GM23338 (cell line): Measurements from ENCODE around the gene VPS8. TPM values are rescaled to one million over a fixed set of nuclear protein-coding genes. Genes with fewer than 3 reads are reported as not detected.

ENCODE experiments used
- ATAC-seq: fragments of 200-7000 bp; cut with Tn5 transposase; 3 replicates; pipeline ENCODE4 v1.9.1; 2020
- DNase-seq: peaks from one replicate; pipeline ENCODE4 v3.0.0-alpha.2; 2015; ENCODE audit warnings: low spot score
- H2AFZ ChIP-seq: fragments of 200-600 bp; sonication (generic); 2 replicates; pipeline ENCODE4 v1.8.0; 2016; ENCODE audit warnings: antibody characterized with exemption, mild to moderate bottlenecking, moderate library complexity
- H3F3A ChIP-seq: fragments of 200-600 bp; sonication (generic); replicated peaks from 2 replicates; pipeline ENCODE4 v1.8.0; 2017; ENCODE audit warnings: antibody characterized with exemption, mixed run types, low read depth
- H3K27ac ChIP-seq: fragments of 200-600 bp; sonication (generic); 2 replicates; pipeline ENCODE4 v1.6.1; 2016; ENCODE audit warnings: low read depth
- H3K27me3 ChIP-seq: fragments of 200-600 bp; sonication (generic); 2 replicates; pipeline ENCODE4 v1.8.0; 2016; ENCODE audit warnings: mild to moderate bottlenecking, mixed run types, moderate library complexity; ENCODE audit not compliant: insufficient read depth
- H3K36me3 ChIP-seq: fragments of 200-600 bp; sonication (generic); 2 replicates; pipeline ENCODE4 v1.8.0; 2016; ENCODE audit warnings: mild to moderate bottlenecking; ENCODE audit not compliant: insufficient read depth
- H3K4me1 ChIP-seq: fragments of 200-600 bp; sonication (generic); 2 replicates; pipeline ENCODE4 v1.8.0; 2016; ENCODE audit warnings: mild to moderate bottlenecking, moderate library complexity; ENCODE audit not compliant: insufficient read depth
- H3K4me2 ChIP-seq: fragments of 200-600 bp; sonication (generic); 2 replicates; pipeline ENCODE4 v1.7.1; 2017; ENCODE audit warnings: mixed run types
- H3K4me3 ChIP-seq: fragments of 200-600 bp; sonication (generic); 2 replicates; pipeline ENCODE4 v1.6.1; 2016; ENCODE audit warnings: mixed run types
- H3K79me2 ChIP-seq: fragments of 200-600 bp; sonication (generic); replicated peaks from 2 replicates; pipeline ENCODE4 v1.8.0; 2017; ENCODE audit warnings: mild to moderate bottlenecking; ENCODE audit not compliant: insufficient read depth
- H3K9me2 ChIP-seq: fragments of 200-600 bp; sonication (generic); 2 replicates; pipeline ENCODE4 v1.8.0; 2017; ENCODE audit not compliant: insufficient read depth
- H4K20me1 ChIP-seq: fragments of 200-600 bp; sonication (generic); replicated peaks from 2 replicates; pipeline ENCODE4 v1.8.0; 2017; ENCODE audit warnings: mild to moderate bottlenecking; ENCODE audit not compliant: insufficient read depth
- H3K27ac Mint-ChIP-seq: 2 replicates; pipeline ENCODE4 v1.8.0; 2020; ENCODE audit warnings: inconsistent platforms, mild to moderate bottlenecking, moderate library complexity, mixed read lengths
- H3K27me3 Mint-ChIP-seq: 3 replicates; pipeline ENCODE4 v1.8.0; 2022; ENCODE audit warnings: low read depth, mild to moderate bottlenecking, moderate library complexity, mixed read lengths, inconsistent platforms; ENCODE audit not compliant: insufficient read depth, poor library complexity
- H3K36me3 Mint-ChIP-seq: 3 replicates; pipeline ENCODE4 v1.8.0; 2021; ENCODE audit warnings: low read depth, mild to moderate bottlenecking, inconsistent platforms, moderate library complexity, mixed read lengths
- H3K4me1 Mint-ChIP-seq: 3 replicates; pipeline ENCODE4 v1.8.0; 2020; ENCODE audit warnings: mild to moderate bottlenecking, inconsistent platforms, mixed read lengths
- H3K4me3 Mint-ChIP-seq: 3 replicates; pipeline ENCODE4 v1.8.0; 2021; ENCODE audit warnings: moderate library complexity, mild to moderate bottlenecking, inconsistent platforms, mixed read lengths
- H3K9me3 Mint-ChIP-seq: 3 replicates; pipeline ENCODE4 v1.8.0; 2020; ENCODE audit warnings: moderate library complexity, mild to moderate bottlenecking, inconsistent platforms, mixed read lengths
- CREB1 ChIP-seq: fragments of 250-450 bp; sonication (Bioruptor Pico); IDR thresholded peaks from 2 replicates; pipeline ENCODE4 v1.5.0; 2020; ENCODE audit warnings: low read depth, mild to moderate bottlenecking, moderate library complexity
- CTCF ChIP-seq, 2 experiments: fragments of 200-600 bp in 1 of 2; sonication (generic) in 1 of 2; conservative IDR thresholded peaks; 2 replicates each; pipeline versions ENCODE4 v1.5.1 to v1.6.1; 2016 to 2017; ENCODE audit warnings: antibody characterized with exemption in 2 of 2, low read depth in 2 of 2, mild to moderate bottlenecking in 2 of 2, moderate library complexity in 1 of 2
- EZH2 ChIP-seq: fragments of 200-600 bp; sonication (generic); IDR thresholded peaks from one replicate; pipeline ENCODE4 v1.8.0; 2017; ENCODE audit warnings: antibody characterized with exemption, mild to moderate bottlenecking, low read depth; ENCODE audit not compliant: unreplicated experiment
- EZH2phosphoT487 ChIP-seq: fragments of 200-600 bp; sonication (generic); IDR thresholded peaks from one replicate; pipeline ENCODE4 v1.8.1; 2018; ENCODE audit warnings: antibody characterized with exemption; ENCODE audit not compliant: unreplicated experiment
- JUNB ChIP-seq: IDR thresholded peaks from one replicate; pipeline ENCODE4 v1.6.1; 2016; ENCODE audit warnings: antibody characterized with exemption; ENCODE audit not compliant: unreplicated experiment
- NANOG ChIP-seq: IDR thresholded peaks from 2 replicates; pipeline ENCODE4 v1.6.1; 2016; ENCODE audit warnings: antibody characterized with exemption, borderline replicate concordance
- POLR2AphosphoS5 ChIP-seq: IDR thresholded peaks from 2 replicates; pipeline ENCODE4 v1.6.1; 2016; ENCODE audit warnings: antibody characterized with exemption, low read depth
- REST ChIP-seq: IDR thresholded peaks from one replicate; pipeline ENCODE4 v1.6.1; 2018; ENCODE audit warnings: antibody characterized with exemption; ENCODE audit not compliant: unreplicated experiment
- STAT1 ChIP-seq: IDR thresholded peaks from one replicate; pipeline ENCODE4 v1.6.1; 2016; ENCODE audit warnings: antibody characterized with exemption; ENCODE audit not compliant: unreplicated experiment
- ZNF114 ChIP-seq: fragments of 250-450 bp; sonication (Bioruptor Pico); IDR thresholded peaks from 2 replicates; pipeline ENCODE4 v1.5.0; 2020; ENCODE audit warnings: mild to moderate bottlenecking, moderate library complexity
- ZNF331 ChIP-seq: fragments of 250-450 bp; sonication (Bioruptor Pico); IDR thresholded peaks from 2 replicates; pipeline ENCODE4 v1.5.0; 2020; ENCODE audit warnings: low read depth, mild to moderate bottlenecking, moderate library complexity
- ZNF462 ChIP-seq: fragments of 250-450 bp; sonication (Bioruptor Pico); IDR thresholded peaks from 2 replicates; pipeline ENCODE4 v1.5.0; 2020; ENCODE audit warnings: mild to moderate bottlenecking, moderate library complexity
- polyA plus RNA-seq: library from polyadenylated mRNA; unstranded; fragments of >200 nt; fragmentation: Nextera tagmentation; extraction: Ambion mirVana; gene quantifications from 2 replicates; pipeline ENCODE4 v1.2.1, GENCODE V29; 2016
- total RNA-seq: library from RNA; depleted of rRNA; stranded (reverse); fragments of >200 nt; shearing (Covaris generic); gene quantifications from 2 replicates; pipeline ENCODE4 v1.2.3, GENCODE V29; 2014
- TF ChIP-seq, protein P1 (sequence below): IDR thresholded peaks from 2 replicates; pipeline ENCODE4 v1.6.1; 2016; ENCODE audit warnings: antibody characterized with exemption

Gene VPS8
- total and polyA plus RNA-seq, 2 experiments from 2014 or later, result 17.3 to 45.5 TPM

DNA sequence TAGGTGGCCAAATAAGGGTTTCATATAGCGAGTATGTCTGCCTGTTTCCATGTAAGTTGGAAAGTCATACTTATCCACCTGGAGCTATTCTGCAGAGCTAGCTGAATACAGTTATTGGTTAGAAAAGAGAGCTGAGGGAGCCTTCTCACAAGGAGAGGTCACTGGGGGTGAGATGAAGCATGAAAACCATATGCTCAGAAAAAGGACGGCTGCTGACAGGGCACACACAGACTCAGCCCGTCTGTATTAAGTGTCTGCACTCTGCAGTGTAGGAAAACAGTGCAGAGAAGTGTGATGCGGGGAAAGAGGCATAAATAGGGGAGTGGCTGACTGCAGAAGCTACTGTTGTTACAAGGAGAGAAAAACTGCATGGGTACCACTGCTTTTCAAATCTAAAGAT, 282.7 kb downstream of the VPS8 start:
- Histone ChIP-seq H3K4me1 (peaks cover 5% of the 10 kb centered on the region; the same call in 1 of the 2 replicates), H3K36me3 (no peaks in the 10 kb centered on the region), H3K79me2 (no peaks in the 10 kb centered on the region), H3F3A (no peaks in the 10 kb centered on the region), H3K27ac (no peak overlapping the region), H3K4me2 (no peak overlapping the region), H2AFZ (peak overlapping the region; percentile 14; the same call in 1 of the 2 replicates), H3K27me3 (no peaks in the 10 kb centered on the region), H4K20me1 (no peaks in the 10 kb centered on the region), H3K9me2 (no peaks in the 10 kb centered on the region), H3K4me3 (no peak overlapping the region)
- TF ChIP-seq STAT1 (no peak), POLR2AphosphoS5 (no peak), ZNF114 (no peak), JUNB (no peak), NANOG (no peak), CTCF (conservative IDR thresholded peaks at IDR 0.05; ENCODE audit: low read depth in 2 of 2) (no peak), REST (no peak), EZH2phosphoT487 (no peak), EZH2 (no peak), CREB1 (no peak), ZNF331 (no peak), ZNF462 (CRISPR knock-in tag) (no peak)
- TF ChIP-seq, protein P1, sequence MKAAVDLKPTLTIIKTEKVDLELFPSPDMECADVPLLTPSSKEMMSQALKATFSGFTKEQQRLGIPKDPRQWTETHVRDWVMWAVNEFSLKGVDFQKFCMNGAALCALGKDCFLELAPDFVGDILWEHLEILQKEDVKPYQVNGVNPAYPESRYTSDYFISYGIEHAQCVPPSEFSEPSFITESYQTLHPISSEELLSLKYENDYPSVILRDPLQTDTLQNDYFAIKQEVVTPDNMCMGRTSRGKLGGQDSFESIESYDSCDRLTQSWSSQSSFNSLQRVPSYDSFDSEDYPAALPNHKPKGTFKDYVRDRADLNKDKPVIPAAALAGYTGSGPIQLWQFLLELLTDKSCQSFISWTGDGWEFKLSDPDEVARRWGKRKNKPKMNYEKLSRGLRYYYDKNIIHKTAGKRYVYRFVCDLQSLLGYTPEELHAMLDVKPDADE, result no peak
- Mint-ChIP-seq H3K9me3 (no peaks in the 10 kb centered on the region), H3K4me3 (no peak overlapping the region), H3K36me3 (no peaks in the 10 kb centered on the region), H3K4me1 (peaks cover 7% of the 10 kb centered on the region), H3K27me3 (peaks cover 5% of the 10 kb centered on the region), H3K27ac (no peak overlapping the region)
- ATAC-seq (peak; percentile 41; the same call in 2 of the 3 replicates), DNase-seq (no peak)
